Measurements from ENCODE around the gene PRPSAP1.

The PRPSAP1 gene

GRCh38 chr17:76318586-76318985 is 35.1 kb downstream of the PRPSAP1 start:
- no peak for TF ChIP-seq CEBPB (IDR thresholded peaks at IDR 0.05)
- no peak for TF ChIP-seq EP300 (IDR thresholded peaks at IDR 0.05; ENCODE audit: borderline replicate concordance)
- TF ChIP-seq ZBTB7A (IDR thresholded peaks at IDR 0.05; ENCODE audit: low read depth): no peak
- TF ChIP-seq, protein P1, sequence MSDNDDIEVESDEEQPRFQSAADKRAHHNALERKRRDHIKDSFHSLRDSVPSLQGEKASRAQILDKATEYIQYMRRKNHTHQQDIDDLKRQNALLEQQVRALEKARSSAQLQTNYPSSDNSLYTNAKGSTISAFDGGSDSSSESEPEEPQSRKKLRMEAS (IDR thresholded peaks at IDR 0.05): no peak
- no peak for TF ChIP-seq TAF1 (IDR thresholded peaks at IDR 0.05; ENCODE audit: low read depth)
- no peak for TF ChIP-seq TEAD4 (IDR thresholded peaks at IDR 0.05)
- no peak for TF ChIP-seq NFIC (IDR thresholded peaks at IDR 0.05)
- TF ChIP-seq FOXM1 (IDR thresholded peaks at IDR 0.05; ENCODE audit: borderline replicate concordance, low read depth): no peak
- no peak for TF ChIP-seq CREB1 (IDR thresholded peaks at IDR 0.05; ENCODE audit: low read depth)
- no peak for TF ChIP-seq TCF12 (IDR thresholded peaks at IDR 0.05; ENCODE audit: low read depth)
- no peak for TF ChIP-seq REST (IDR thresholded peaks at IDR 0.05; ENCODE audit: low read depth)

GRCh38 chr17:76317535-76317934 is 36.2 kb downstream of the PRPSAP1 start:
- TF ChIP-seq, protein P2, sequence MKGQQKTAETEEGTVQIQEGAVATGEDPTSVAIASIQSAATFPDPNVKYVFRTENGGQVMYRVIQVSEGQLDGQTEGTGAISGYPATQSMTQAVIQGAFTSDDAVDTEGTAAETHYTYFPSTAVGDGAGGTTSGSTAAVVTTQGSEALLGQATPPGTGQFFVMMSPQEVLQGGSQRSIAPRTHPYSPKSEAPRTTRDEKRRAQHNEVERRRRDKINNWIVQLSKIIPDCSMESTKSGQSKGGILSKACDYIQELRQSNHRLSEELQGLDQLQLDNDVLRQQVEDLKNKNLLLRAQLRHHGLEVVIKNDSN (IDR thresholded peaks at IDR 0.05): no peak
- TF ChIP-seq ZBTB7A (IDR thresholded peaks at IDR 0.05; ENCODE audit: low read depth) (no peak), YY1 (IDR thresholded peaks at IDR 0.05; ENCODE audit: low read depth) (no peak), TEAD4 (IDR thresholded peaks at IDR 0.05) (no peak), NFIC (IDR thresholded peaks at IDR 0.05) (no peak), EP300 (IDR thresholded peaks at IDR 0.05; ENCODE audit: borderline replicate concordance) (no peak), CEBPB (IDR thresholded peaks at IDR 0.05) (no peak), TAF1 (IDR thresholded peaks at IDR 0.05; ENCODE audit: low read depth) (no peak)

- TF ChIP-seq TEAD4 (IDR thresholded peaks at IDR 0.05) (no peak), TCF12 (IDR thresholded peaks at IDR 0.05; ENCODE audit: low read depth) (no peak), TAF1 (IDR thresholded peaks at IDR 0.05; ENCODE audit: low read depth) (no peak), EP300 (IDR thresholded peaks at IDR 0.05; ENCODE audit: borderline replicate concordance) (no peak), CEBPB (IDR thresholded peaks at IDR 0.05) (no peak), FOXM1 (IDR thresholded peaks at IDR 0.05; ENCODE audit: borderline replicate concordance, low read depth) (no peak), ZBTB7A (IDR thresholded peaks at IDR 0.05; ENCODE audit: low read depth) (no peak), CREB1 (IDR thresholded peaks at IDR 0.05; ENCODE audit: low read depth) (no peak), REST (IDR thresholded peaks at IDR 0.05; ENCODE audit: low read depth) (no peak), EGR1 (IDR thresholded peaks at IDR 0.05) (no peak), RAD21 (IDR thresholded peaks at IDR 0.05; ENCODE audit: low read depth) (no peak), YY1 (IDR thresholded peaks at IDR 0.05; ENCODE audit: low read depth) (no peak), NFIC (IDR thresholded peaks at IDR 0.05) (no peak)
- TF ChIP-seq, protein P2 (IDR thresholded peaks at IDR 0.05): no peak
- TF ChIP-seq, protein P1 (IDR thresholded peaks at IDR 0.05): no peak
Measured at GRCh38 chr17:76314392-76315227, 39.1 kb downstream of the PRPSAP1 start.

GRCh38 chr17:76312735-76313134 is 41.0 kb downstream of the PRPSAP1 start:
- TF ChIP-seq TCF12 (IDR thresholded peaks at IDR 0.05; ENCODE audit: low read depth): no peak
- no peak for TF ChIP-seq YY1 (IDR thresholded peaks at IDR 0.05; ENCODE audit: low read depth)
- TF ChIP-seq, protein P2 (IDR thresholded peaks at IDR 0.05): no peak
- TF ChIP-seq FOXM1 (IDR thresholded peaks at IDR 0.05; ENCODE audit: borderline replicate concordance, low read depth): no peak
- no peak for TF ChIP-seq EP300 (IDR thresholded peaks at IDR 0.05; ENCODE audit: borderline replicate concordance)
- TF ChIP-seq REST (IDR thresholded peaks at IDR 0.05; ENCODE audit: low read depth): no peak
- no peak for TF ChIP-seq CREB1 (IDR thresholded peaks at IDR 0.05; ENCODE audit: low read depth)
- TF ChIP-seq RAD21 (IDR thresholded peaks at IDR 0.05; ENCODE audit: low read depth): no peak
- no peak for TF ChIP-seq TEAD4 (IDR thresholded peaks at IDR 0.05)
- no peak for TF ChIP-seq TAF1 (IDR thresholded peaks at IDR 0.05; ENCODE audit: low read depth)
- no peak for TF ChIP-seq CEBPB (IDR thresholded peaks at IDR 0.05)
